HG03097 (cell line): Measurements from ENCODE around the gene FBXO46.

Experiments
- ATAC-seq: cut with Tn5 transposase; IDR thresholded peaks from one replicate; pipeline ENCODE4 v1.9.1; 2021; ENCODE audit not compliant: unreplicated experiment, low FRiP score

FBXO46 gene

GRCh38 chr19:45730368-45731288 is at the start of gene FBXO46:
FBXO46 (minus strand) TSS chr19:45730896; CDS start chr19:45713495, 17,401 bp downstream.
- peak; percentile 94 for ATAC-seq

GRCh38 chr19:45780146-45780447 is 49.4 kb upstream of the FBXO46 start:
- no peak for ATAC-seq

GRCh38 chr19:45779231-45780145 is 48.8 kb upstream of the FBXO46 start:
- peak; percentile 70 for ATAC-seq

GRCh38 chr19:45778010-45778661 is 47.4 kb upstream of the FBXO46 start:
- ATAC-seq = no peak

GRCh38 chr19:45777395-45777961 is 46.8 kb upstream of the FBXO46 start:
- ATAC-seq = no peak

- ATAC-seq = no peak
Observed at GRCh38 chr19:45774765-45775164, 44.1 kb upstream of the FBXO46 start.

- no peak for ATAC-seq
Observed at GRCh38 chr19:45773384-45773783, 42.7 kb upstream of the FBXO46 start.

- ATAC-seq = no peak
Observed at GRCh38 chr19:45772912-45773311, 42.2 kb upstream of the FBXO46 start.

GRCh38 chr19:45772130-45772840 is 41.6 kb upstream of the FBXO46 start:
- no peak for ATAC-seq

- ATAC-seq = no peak
Observed at GRCh38 chr19:45771311-45771933, 40.7 kb upstream of the FBXO46 start.

GRCh38 chr19:45770192-45771101 is 39.8 kb upstream of the FBXO46 start:
- ATAC-seq = peak; percentile 43

GRCh38 chr19:45769821-45770191 is 39.1 kb upstream of the FBXO46 start:
- ATAC-seq = no peak

- ATAC-seq = peak; percentile 53
Observed at GRCh38 chr19:45768984-45769782, 38.5 kb upstream of the FBXO46 start, which contains the start of gene SIX5. SIX5 (minus strand) TSS chr19:45769252; CDS start chr19:45768844, 408 bp downstream.

GRCh38 chr19:45768655-45768983 is 37.9 kb upstream of the FBXO46 start:
- no peak for ATAC-seq

- no peak for ATAC-seq
Observed at GRCh38 chr19:45767881-45768654, 37.4 kb upstream of the FBXO46 start.

- no peak for ATAC-seq
Observed at GRCh38 chr19:45767410-45767880, 36.7 kb upstream of the FBXO46 start.

GRCh38 chr19:45766869-45767346 is 36.2 kb upstream of the FBXO46 start:
- ATAC-seq = no peak
